GM18909 (cell line): ENCODE measurements around the gene LGALS3BP.
"Not testable (repeated sequence)": the region's sequence is repeated elsewhere in the genome, so short reads cannot be mapped to it uniquely, and the experiment has no call there.

Experiments used
- ATAC-seq: cut with Tn5 transposase; IDR thresholded peaks from one replicate; pipeline ENCODE4 v1.9.1; 2021; ENCODE audit warnings: mild to moderate bottlenecking; ENCODE audit not compliant: unreplicated experiment, poor library complexity

Gene LGALS3BP

DNA sequence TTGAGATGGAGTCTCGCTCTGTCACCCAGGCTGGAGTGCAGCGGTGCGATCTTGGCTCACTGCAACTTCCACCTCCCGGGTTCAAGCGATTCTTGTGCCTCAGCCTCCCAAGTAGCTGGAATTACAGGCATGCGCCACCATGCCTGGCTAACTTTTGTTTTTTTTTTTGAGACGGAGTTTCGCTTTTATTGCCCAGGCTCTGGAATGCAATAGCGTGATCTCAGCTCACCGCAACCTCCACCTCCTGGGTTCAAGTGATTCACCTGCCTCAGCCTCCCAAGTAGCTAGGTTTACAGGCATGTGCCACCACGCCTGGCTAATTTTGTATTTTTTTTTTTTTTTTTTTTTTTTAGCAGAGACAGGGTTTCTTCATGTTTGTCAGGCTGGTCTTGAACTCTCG is 34.3 kb downstream of the LGALS3BP start:
- not testable (repeated sequence) for ATAC-seq

DNA sequence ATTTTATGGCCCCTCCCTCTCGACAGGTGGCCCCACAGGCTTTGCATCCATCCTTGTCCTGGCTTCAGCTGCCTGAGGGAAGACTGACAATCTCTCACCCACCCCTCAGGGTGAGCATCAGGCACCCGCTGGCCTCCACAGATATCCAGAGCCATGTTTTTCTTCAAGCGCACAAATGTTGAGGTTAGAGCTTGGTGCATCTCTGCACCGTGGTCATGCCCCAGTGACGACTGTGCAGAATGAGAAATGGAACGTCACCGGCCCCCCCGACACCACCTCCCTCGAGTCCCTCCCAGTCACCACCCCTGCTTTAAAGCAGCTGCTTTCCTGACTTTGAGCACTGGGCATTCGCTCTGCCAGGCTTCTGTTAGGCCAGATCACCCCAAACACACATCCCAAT is 34.8 kb downstream of the LGALS3BP start:
- ATAC-seq = no peak

DNA sequence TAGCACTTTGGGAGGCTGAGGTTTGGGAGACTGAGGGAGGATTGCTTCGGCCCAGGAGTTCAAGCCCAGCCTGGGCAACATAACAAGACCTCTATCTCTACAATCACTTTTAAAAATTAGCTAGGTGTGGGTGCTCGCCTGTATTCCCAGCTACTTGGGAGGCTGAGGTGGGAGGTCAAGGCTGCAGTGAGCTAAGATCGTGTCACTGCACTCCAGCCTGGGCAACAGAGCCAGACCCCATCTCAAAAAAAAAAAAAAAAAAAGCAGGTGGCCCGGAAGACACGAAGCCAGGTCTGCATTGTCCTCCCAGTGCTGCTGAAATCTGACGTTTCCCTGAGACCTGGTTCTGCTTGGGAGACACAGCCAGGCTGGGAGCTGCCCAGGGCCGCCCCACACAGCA is 35.7 kb downstream of the LGALS3BP start:
- no peak for ATAC-seq

DNA sequence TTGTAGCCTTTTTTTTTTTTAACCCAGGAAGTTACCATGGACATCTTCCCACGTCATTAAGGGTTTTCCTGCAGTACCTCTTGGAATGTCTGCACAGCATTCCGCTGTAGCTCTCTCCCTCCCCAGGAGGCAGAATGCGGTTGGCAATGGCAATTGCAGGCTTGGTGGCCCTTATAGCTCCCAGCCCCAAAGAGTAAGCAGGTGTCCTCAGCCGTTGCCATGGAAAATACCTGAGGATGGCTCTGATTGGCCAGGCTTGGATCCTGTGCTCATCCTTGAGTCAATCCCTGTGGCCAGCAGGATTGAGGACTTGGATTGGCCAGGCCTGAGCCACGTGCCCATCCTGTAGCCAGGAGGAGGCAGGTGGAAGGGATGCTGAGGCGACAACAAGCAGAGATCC is 39.0 kb downstream of the LGALS3BP start:
- no peak for ATAC-seq

DNA sequence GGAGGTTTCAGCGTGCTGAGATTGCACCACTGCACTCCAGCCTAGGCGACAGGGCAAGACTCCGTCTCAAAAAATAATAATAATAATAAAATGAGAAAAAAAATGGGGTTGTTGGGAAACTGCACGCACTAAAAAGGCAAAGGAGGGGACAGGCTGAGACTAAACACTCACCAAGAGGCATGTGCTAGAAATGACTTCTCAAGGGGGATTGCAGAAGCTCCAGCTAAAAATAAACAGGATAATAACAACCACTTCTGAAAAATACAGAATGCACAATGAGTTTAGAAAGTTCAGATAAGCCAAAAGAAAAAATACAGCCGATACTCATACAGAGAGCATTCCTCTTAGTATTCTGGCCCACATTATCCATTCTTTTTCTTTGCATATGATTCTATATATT is 39.5 kb downstream of the LGALS3BP start:
- no peak for ATAC-seq

DNA sequence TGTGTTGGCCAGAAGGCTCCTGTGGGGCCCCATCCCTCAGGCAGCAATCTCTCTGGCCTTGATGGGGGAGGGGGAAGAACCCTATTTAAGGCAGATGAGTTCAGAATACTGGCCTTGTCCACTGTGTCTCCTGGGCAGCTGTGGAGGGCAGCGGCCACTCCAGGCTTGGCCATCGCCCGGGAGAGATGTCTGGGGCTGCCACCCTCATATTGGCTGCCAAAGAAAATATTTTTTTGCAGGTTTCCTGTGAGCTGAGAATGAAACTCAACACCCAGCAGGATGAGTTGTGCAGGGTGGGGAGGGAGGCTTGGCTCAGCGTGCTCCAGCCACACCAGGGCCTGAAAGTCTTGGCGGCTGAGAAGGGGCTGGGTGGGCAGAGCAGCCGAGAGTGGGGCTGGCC is 40.1 kb downstream of the LGALS3BP start:
- no peak for ATAC-seq

DNA sequence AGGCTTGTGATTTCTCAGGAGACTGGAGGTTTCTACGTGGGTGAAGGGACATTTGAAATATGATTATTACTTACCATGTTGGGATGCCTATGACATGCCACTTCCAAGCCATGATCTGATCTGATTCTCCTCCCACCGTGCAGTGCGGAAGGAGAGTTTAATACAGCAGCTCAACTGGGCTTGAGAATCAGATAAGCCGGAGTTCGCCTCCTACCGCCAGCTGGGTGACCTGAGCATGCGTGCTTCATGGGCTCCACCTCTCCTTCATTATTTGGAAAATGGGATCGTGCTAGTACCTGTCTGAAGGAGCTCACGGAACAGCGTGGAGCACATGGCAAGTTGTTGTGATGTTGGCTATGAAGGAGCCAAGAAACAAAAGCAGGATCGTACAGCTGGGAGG is 42.2 kb downstream of the LGALS3BP start:
- no peak for ATAC-seq

DNA sequence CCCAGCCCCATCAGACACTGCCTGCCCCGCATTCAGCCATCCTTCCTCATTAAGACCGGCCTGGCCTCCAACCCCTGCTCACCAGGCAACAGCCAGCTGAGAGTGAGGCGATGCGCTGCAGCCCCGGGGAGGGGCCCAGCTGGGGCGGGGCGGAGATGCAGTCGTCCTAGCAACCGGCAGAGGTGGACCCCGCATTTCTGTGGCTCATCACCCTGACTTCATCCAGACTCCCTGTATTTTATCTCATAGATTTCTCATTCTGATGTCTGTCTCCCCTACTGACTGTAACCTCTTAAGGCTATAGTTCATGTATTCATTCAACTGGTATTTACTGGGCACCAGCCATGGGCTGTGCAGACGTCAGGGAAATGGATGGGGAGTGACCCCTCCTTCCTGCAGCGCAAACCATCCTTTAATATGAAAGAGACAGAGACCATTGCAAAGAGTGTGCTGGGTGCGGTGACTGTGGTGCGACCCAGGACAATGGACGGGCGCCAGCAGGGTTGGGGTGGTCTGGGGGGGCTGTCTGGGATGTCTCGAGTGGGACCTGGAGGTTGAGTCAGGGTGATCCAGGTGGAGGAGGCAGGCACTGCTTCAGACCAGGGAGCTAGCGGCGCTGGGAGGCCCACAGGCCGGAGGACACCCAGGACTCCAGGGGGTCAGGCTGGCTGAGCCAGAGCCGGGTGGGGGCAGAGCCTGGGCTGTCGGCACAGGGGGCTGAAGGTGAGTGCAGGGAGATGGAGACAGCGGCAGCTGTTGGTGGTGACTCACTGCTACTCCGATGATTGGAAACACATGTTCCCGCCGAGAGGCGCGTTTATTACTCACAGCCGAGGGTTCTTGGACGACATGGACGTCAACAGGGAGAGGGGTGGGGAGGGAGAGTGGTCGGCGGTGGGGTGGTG is 44.1 kb downstream of the LGALS3BP start:
- no peak for ATAC-seq

DNA sequence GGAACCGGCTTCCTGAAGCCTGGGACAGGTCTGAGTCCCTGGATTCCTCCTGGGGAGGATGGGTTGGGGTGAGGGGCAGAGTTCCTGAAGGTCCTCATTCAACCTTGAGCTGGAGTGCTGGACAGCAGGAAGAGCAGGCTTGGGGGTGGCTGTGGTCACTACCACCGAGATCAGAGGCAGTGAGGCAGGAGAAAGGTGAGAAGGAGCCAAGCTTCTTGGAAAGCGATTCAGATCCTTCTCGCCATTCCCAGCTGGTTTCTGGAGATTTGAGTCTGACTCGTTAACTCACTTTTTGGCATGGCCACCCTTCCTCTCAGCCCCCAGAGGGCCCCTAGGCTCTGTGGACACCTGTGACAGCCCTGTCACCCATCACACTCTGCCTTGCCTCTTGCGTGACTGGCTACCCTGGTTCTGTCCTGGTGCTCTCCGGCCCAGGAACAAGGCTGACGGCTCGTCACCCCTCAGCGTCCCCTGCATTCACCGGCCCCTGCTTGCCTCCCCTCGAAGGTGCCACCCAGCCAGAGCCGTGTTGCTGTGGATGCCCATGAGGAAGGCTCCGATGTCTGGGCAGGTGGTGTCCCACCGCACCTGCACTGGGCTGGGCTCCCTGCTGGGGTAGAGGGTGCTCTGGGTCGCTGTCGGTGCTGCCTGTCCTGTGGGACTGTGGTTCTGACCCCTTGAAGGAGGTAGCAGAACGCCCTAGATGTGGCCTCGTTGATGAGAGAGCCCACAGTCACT is 44.9 kb downstream of the LGALS3BP start:
- no peak for ATAC-seq

DNA sequence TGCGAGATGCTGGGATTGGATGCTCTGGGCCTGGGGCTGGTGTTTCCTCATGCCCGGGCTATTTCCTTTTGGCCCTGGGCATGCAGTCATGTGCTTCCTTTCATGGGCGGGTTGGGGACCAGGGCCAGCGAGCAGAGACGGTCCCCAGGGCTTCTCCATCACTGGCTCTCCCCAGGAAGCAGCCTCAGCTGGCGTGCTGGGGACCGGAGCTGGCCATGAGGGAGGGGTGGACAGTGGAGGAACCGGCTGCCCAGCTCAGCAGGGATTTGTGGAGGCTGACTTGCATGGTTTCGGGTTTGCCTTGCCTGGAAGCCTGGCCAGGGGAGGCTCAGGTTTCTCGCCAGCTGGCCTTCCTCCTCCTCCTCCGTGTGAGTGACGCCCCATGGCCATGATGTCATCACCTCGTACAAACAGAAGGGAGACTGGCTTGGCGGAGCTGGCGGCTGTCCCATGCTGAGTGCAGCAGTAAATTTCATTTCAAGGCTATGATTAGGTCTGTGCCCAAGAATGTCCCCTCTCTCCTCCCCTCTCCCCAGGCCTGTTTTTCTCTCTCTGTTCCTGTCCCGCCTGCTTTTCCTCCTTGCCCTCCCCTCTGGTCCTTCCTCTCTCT is 45.7 kb downstream of the LGALS3BP start:
- no peak for ATAC-seq

DNA sequence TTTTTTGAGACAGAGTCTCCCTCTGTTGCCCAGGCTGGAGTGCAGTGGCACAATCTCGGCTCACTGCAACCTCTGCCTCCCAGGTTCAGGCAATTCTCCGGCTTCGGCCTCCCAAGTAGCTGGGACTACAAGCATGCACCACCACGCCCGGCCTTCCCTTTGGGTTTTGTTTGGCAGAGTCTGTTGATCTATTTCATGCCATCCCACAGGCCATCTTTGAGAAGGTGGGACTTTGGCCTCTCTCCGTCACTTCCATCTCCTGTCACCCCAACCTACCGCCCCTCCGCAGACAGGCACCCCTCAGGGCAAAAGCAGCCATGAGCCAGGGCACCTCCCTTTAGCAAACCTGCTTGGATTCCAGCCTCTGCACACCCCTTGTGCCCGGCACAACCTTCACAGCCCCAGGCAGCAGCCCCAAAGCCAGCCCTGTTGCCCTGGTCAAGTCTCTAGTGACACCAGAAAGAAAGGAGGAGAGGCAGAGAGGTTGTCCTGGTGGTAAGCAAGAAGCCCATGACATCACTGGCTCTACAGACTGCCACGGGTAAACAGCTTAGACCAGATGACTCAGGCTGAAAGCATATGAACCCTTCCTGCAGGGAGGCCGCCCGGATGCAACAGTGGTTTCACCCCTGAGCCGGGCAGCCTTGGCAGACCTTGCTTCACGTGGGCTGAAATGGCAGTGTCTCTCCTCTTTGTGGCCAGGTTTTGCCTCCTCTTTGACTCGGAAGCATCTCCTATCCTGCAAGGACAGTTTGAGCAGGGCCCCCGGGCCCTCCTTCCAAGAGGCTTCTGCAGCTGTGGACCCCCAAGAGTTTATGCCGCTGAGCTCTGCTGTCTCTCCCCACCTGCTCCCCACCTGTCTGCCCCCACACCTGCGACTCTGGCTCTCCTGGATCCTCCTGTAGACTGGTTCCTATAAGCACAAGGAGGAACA is 46.4 kb downstream of the LGALS3BP start:
- no peak for ATAC-seq

DNA sequence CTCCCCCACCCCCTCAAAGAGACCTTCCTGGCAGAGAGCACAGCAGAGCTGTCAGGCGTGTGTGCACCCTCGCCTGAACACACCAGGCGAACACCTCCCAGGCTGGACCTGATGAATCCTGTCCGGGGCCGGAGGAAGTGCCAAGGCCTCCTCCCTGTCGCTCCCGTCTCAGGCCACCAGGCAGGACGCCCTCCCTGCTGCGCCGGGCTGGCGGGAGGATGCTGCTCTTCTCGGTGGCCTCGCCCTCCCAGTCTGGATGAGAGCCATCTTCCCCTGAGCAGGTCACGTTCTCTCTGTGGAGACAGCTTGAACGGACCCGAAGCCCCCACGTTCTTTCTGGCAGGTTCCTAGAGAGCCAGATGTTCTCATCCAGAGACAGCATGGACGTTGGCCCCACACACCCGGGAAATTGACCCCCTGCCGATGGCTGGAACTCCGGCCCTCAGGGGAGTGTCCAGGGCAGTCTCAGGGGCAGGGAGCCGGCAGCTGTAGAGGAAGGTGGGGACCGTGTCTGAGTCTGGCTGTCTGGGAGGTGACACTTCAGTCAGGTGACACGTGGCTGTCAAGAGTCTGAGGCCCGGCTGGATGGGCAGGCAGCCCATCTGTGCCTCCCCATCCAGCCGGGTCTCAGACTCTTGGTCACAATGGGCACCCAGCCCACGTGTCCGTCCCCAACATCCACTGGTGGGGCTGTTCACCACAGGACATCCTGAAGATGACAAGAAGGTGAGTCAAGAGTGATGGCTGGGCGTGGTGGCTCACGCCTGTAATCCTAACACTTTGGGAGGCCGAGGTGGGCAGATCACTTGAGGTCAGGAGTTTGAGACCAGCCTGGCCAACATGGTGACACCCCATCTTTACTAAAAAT is 49.6 kb downstream of the LGALS3BP start:
- ATAC-seq = no peak

DNA sequence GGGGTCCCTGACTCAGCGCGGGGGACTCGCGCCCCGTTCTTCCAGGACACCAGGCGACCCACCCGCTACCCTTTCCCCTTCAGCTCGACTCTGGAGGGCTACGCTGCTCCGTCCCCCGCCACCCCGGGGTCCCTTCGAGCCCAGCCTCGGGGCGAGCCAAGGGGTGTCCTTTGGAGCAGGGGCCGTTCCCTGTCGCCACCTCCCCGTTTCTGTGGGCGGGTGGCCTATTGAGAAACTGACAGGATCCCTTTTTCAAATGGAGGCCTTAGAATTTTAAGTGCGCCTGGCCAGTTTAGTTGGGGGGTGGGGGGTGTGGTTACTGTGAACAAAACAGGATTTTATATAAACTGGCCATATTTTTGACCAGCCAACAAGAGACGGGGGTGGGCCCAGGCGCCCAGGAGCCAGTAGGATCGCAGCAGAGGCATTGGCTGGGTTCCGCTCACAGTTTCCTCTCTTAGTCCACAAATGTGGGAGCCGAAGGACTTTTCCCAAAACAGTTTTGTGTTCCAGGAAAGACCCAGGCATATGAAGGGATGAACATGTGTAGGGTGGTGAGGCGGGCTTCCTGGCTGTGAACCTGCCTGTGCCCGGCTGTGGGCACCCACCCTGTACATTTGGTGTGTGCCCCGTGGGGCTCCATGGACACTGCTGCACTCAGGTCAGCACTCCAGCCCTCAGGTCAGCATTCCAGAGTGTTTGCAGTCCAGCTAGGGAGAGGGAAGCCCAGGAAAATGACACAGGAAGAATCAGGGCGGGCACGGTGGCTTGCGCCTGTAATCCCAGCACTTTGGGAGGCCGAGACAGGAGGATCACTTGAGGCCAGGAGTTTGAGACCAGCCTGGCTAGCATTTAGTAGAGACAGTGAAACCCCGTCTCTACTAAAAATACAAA is 53.8 kb downstream of the LGALS3BP start:
- no peak for ATAC-seq

DNA sequence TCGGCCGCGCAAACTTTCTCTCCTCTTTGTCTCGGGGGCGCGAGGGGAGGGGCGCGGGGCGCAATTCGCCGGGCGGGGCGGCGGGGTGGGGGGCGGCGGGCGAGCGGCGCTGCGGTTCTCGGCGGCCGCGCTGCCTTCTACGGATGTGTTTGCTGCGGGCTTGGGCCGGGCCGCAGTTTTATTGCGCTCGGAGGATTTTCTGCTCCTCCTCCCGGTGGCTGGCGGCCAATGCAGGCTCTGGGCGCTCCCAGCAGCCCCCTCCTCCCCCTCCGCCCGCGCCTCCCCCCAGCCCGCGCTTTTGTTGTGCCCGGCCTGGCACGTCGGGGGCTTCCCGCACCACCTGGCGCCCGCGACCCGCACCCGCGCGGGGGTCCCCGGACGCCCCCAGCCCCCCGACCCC is 54.5 kb downstream of the LGALS3BP start, which contains the start of gene TIMP2:
Gene TIMP2, minus strand, starts transcription at position 154 of the 400 bp plus-strand sequence. CDS start 299 bp downstream, outside the sequence.
- no peak for ATAC-seq

DNA sequence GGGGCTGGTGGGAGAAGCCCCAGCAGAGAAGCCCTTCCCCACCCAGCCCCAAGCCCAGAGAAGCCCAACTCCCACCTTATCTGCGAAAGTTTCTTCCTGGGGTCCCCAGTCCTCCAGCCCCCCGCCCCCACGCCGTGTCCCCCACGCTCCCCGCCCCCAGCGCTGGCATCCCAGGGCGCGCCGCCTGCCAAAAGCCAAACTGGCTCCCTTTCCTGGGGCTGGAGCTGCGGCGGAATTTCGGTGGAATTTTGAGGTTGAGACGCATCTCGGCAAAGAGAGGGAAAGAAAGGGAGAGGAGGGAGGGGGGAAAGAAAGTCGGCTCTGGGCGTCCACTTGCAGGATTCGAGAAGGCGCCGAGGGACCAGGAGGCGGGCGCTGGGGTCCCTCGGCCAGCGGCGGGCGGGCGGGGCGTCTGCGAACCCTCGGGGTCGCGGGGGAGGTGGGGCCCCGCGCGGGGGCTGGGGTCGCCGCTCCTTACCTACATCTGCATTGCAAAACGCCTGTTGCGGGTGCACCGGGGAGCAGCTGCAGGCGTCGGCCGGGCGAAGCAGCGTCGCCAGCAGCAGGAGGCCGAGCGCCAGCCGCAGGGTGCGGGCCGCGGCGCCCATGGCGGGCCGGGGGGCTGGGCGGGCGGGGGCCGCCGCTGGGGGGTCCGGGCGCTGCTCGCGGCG is 55.1 kb downstream of the LGALS3BP start:
- no peak for ATAC-seq

DNA sequence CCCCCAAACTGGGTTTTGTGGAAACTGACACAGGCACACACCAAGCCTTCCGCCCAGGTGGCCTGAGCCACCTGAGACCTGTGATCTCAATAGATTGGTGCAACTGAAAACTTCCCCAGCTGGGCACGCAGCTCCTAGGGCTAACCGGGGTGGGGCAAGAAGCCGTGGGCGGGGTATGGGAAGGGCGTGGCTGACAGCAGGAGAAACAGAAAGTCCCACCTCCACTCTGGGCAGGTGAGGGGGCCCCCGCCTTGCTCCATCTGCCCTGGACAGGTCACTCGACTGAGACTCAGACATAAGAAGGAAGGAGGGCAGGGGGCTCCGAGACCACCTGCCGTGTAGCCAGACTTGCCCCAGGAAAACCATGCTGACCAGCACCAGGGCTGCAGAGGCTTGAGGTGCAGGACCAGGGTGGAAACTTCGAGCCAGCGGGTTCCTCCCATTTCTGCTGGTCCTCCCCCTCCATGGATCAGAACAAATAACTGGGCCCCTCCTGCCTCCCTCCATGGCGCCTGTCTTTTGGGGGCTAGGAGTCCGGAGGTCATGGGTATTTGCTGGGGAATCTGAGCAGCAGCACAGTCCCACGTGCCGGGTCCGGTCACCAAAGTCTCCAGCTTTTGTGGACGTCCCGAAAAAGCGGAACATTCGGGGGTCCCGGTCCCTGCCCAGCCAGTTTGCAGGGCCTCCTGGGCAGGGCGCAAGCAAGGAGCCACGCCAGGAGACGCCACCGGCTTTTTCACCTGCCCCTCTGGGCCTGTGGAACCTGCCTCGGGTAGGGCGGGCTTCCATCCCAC is 55.9 kb downstream of the LGALS3BP start:
- ATAC-seq = no peak
